Smooth muscle cell (in vitro differentiated cells): ENCODE measurements around the gene MIPEP. TPM values are rescaled to one million over a fixed set of nuclear protein-coding genes. Genes with fewer than 3 reads are reported as not detected.

Source experiments
- DNase-seq: peaks from one replicate; lab custom pipeline; 2025; ENCODE audit not compliant: unreplicated experiment; lab: John Stamatoyannopoulos, UW
- H2AFZ ChIP-seq: fragments of 200-600 bp; sonication (generic); 2 replicates; pipeline ENCODE4 v1.6.0; 2016; ENCODE audit warnings: antibody characterized with exemption, low read depth, mild to moderate bottlenecking
- H3F3A ChIP-seq: fragments of 200-600 bp; sonication (generic); 2 replicates; pipeline ENCODE4 v1.6.0; 2017; ENCODE audit warnings: antibody characterized with exemption, low read depth
- H3K27ac ChIP-seq: fragments of 200-600 bp; sonication (generic); 2 replicates; pipeline ENCODE4 v1.5.1; 2016; ENCODE audit warnings: low read depth, mild to moderate bottlenecking
- H3K27me3 ChIP-seq: fragments of 200-600 bp; sonication (generic); 2 replicates; pipeline ENCODE4 v1.6.1; 2016; ENCODE audit warnings: low read depth, mild to moderate bottlenecking
- H3K36me3 ChIP-seq: fragments of 200-600 bp; sonication (generic); 2 replicates; pipeline ENCODE4 v1.5.1; 2016; ENCODE audit warnings: low read depth
- H3K4me1 ChIP-seq: fragments of 200-600 bp; sonication (generic); 2 replicates; pipeline ENCODE4 v1.5.1; 2016; ENCODE audit warnings: low read depth
- H3K4me2 ChIP-seq: fragments of 200-600 bp; sonication (generic); 2 replicates; pipeline ENCODE4 v1.6.0; 2016; ENCODE audit warnings: mild to moderate bottlenecking
- H3K4me3 ChIP-seq: fragments of 200-600 bp; sonication (generic); 2 replicates; pipeline ENCODE4 v1.5.1; 2016; ENCODE audit warnings: mild to moderate bottlenecking
- H3K79me2 ChIP-seq: fragments of 200-600 bp; sonication (generic); 2 replicates; pipeline ENCODE4 v1.6.0; 2016; ENCODE audit warnings: low read depth, mild to moderate bottlenecking
- H3K9ac ChIP-seq: fragments of 200-600 bp; sonication (generic); 2 replicates; pipeline ENCODE4 v1.6.0; 2016; ENCODE audit warnings: low read depth
- H3K9me3 ChIP-seq: fragments of 200-600 bp; sonication (generic); replicated peaks from 2 replicates; pipeline ENCODE4 v1.5.1; 2016; ENCODE audit warnings: low read depth
- H4K20me1 ChIP-seq: fragments of 200-600 bp; sonication (generic); 2 replicates; pipeline ENCODE4 v1.6.0; 2016; ENCODE audit warnings: low read depth
- CTCF ChIP-seq: fragments of 200-600 bp; sonication (generic); IDR thresholded peaks from 2 replicates; pipeline ENCODE4 v1.5.1; 2017; ENCODE audit warnings: borderline replicate concordance, mild to moderate bottlenecking, antibody characterized with exemption; ENCODE audit not compliant: insufficient read depth, poor library complexity, severe bottlenecking
- WGBS: methylation state at CpG from one replicate; pipeline ENCODE4 v1.1.7; 2016; ENCODE audit warnings: low lambda C conversion rate; 5-methylcytosine and 5-hydroxymethylcytosine counted together
- polyA plus RNA-seq: library from polyadenylated mRNA; unstranded; fragments of >200 nt; fragmentation: Nextera tagmentation; extraction: Ambion mirVana; gene quantifications from 2 replicates; pipeline ENCODE4 v1.2.1, GENCODE V29; 2016
- total RNA-seq: library from RNA; depleted of rRNA; stranded (reverse); fragments of >200 nt; gene quantifications from 2 replicates; pipeline ENCODE4 v1.2.3, GENCODE V29; 2014

MIPEP gene
- total and polyA plus RNA-seq, 2 experiments from 2014 or later: 15.7 to 18.9 TPM

DNA sequence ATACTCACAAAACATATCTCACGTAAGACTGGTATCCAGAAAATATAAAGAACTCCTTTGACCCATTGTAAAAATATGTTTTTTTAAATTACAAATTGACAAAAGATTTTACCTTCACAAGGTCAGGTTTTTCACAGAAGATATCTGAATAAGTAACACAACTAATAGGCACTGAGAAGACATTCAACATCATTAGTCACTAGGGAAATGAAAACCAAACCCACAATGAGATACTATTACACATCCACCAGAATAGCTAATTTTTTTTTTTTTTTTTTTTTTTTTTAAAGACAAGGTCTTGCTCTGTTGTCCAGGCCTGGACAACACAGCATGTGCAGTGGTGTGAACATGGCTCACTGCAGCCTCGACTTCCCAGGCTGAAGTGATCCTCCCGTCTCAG lies 157.5 kb downstream of the MIPEP start:
- H3K27me3 ChIP-seq: no peaks in the 10 kb centered on the region
- 100% methylated on average over 3 of the region's 3 CpGs for WGBS
- H3K9ac ChIP-seq: no peak overlapping the region
- no peaks in the 10 kb centered on the region for H3K79me2 ChIP-seq
- no peaks in the 10 kb centered on the region for H3K36me3 ChIP-seq
- H3K4me2 ChIP-seq: no peak overlapping the region
- no peaks in the 10 kb centered on the region for H3F3A ChIP-seq
- H3K27ac ChIP-seq: no peak overlapping the region
- DNase-seq: no peak
- H2AFZ ChIP-seq: no peak overlapping the region
- TF ChIP-seq CTCF: no peak
- no peaks in the 10 kb centered on the region for H4K20me1 ChIP-seq
- H3K4me1 ChIP-seq: no peaks in the 10 kb centered on the region
- H3K4me3 ChIP-seq: no peak overlapping the region
- no peaks in the 10 kb centered on the region for H3K9me3 ChIP-seq

GRCh38 chr13:23730251-23730650 lies 158.9 kb downstream of the MIPEP start:
- Histone ChIP-seq H3K36me3 (no peaks in the 10 kb centered on the region), H4K20me1 (no peaks in the 10 kb centered on the region), H2AFZ (no peak overlapping the region), H3K4me3 (no peak overlapping the region), H3K27ac (no peak overlapping the region), H3K4me1 (no peaks in the 10 kb centered on the region), H3K9me3 (no peaks in the 10 kb centered on the region), H3F3A (no peaks in the 10 kb centered on the region), H3K4me2 (no peak overlapping the region), H3K79me2 (no peaks in the 10 kb centered on the region), H3K27me3 (no peaks in the 10 kb centered on the region), H3K9ac (no peak overlapping the region)
- TF ChIP-seq CTCF: no peak
- 92% methylated on average over 6 of the region's 6 CpGs for WGBS
- DNase-seq: no peak

GRCh38 chr13:23729531-23729930 lies 159.7 kb downstream of the MIPEP start:
- no peak for DNase-seq
- no peak overlapping the region for H3K9ac ChIP-seq
- H3K27me3 ChIP-seq: no peaks in the 10 kb centered on the region
- no peak overlapping the region for H3K27ac ChIP-seq
- no peaks in the 10 kb centered on the region for H3K79me2 ChIP-seq
- H3K4me1 ChIP-seq: no peaks in the 10 kb centered on the region
- no peak overlapping the region for H3K4me3 ChIP-seq
- H3K4me2 ChIP-seq: no peak overlapping the region
- no peaks in the 10 kb centered on the region for H3K36me3 ChIP-seq
- no peak for TF ChIP-seq CTCF
- H3F3A ChIP-seq: peaks cover 4% of the 10 kb centered on the region
- no peak overlapping the region for H2AFZ ChIP-seq
- H3K9me3 ChIP-seq: no peaks in the 10 kb centered on the region
- H4K20me1 ChIP-seq: no peaks in the 10 kb centered on the region

- H3K27ac ChIP-seq: no peak overlapping the region
- no peak for TF ChIP-seq CTCF
- 87% methylated on average over 3 of the region's 3 CpGs for WGBS
- peaks cover 4% of the 10 kb centered on the region for H3F3A ChIP-seq
- H4K20me1 ChIP-seq: no peaks in the 10 kb centered on the region
- H3K4me2 ChIP-seq: no peak overlapping the region
- no peaks in the 10 kb centered on the region for H3K79me2 ChIP-seq
- no peaks in the 10 kb centered on the region for H3K36me3 ChIP-seq
- H3K9ac ChIP-seq: no peak overlapping the region
- H2AFZ ChIP-seq: no peak overlapping the region
- H3K9me3 ChIP-seq: no peaks in the 10 kb centered on the region
- H3K4me3 ChIP-seq: no peak overlapping the region
- no peaks in the 10 kb centered on the region for H3K27me3 ChIP-seq
- H3K4me1 ChIP-seq: peaks cover 2% of the 10 kb centered on the region
- no peak for DNase-seq
These were observed 160.4 kb downstream of the MIPEP start for GRCh38 chr13:23728807-23729206.
